H1 (cell line): Measurements from ENCODE around the gene LCE1F. TPM values are rescaled to one million over a fixed set of nuclear protein-coding genes. Genes with fewer than 3 reads are reported as not detected.

Experiments
- CTCF ChIA-PET: fragments of 300-600 bp; sonication (Branson Sonifier 250); formaldehyde crosslinking; loops from one replicate; lab custom pipeline; 2021; ENCODE audit not compliant: partially characterized antibody; lab: Charles Lee
- POLR2A ChIA-PET: fragments of 300-600 bp; sonication (Branson Sonifier 250); formaldehyde crosslinking; loops from one replicate; lab custom pipeline; 2021; ENCODE audit warnings: inconsistent platforms; ENCODE audit not compliant: partially characterized antibody; lab: Charles Lee
- DNase-seq, 2 experiments: peaks; one replicate each; pipeline versions ENCODE4 v3.0.0 to v3.0.0-alpha.2; 2010 to 2022; ENCODE audit warnings: low spot score in 2 of 2, low read depth in 1 of 2, mixed read lengths in 1 of 2
- FAIRE-seq: peaks from 2 replicates; lab custom pipeline; 2011; peaks lifted over from hg19 to GRCh38; lab: Jason Lieb, UNC
- H2AFZ ChIP-seq: 2 replicates; pipeline ENCODE4 v1.8.1; 2012; ENCODE audit warnings: low read length, inconsistent platforms
- H2AK5ac ChIP-seq: 2 replicates; pipeline ENCODE4 v1.6.1; 2013; ENCODE audit warnings: low read depth, low read length
- H2BK120ac ChIP-seq: replicated peaks from 2 replicates; pipeline ENCODE3; 2013; ENCODE audit warnings: low read depth, low read length, inconsistent platforms
- H2BK12ac ChIP-seq: 2 replicates; pipeline ENCODE4 v1.6.1; 2013; ENCODE audit warnings: low read depth, low read length
- H2BK15ac ChIP-seq: 2 replicates; pipeline ENCODE4 v1.6.1; 2013; ENCODE audit warnings: low read length
- H2BK20ac ChIP-seq: 2 replicates; pipeline ENCODE4 v1.6.1; 2013; ENCODE audit warnings: low read length
- H2BK5ac ChIP-seq: 2 replicates; pipeline ENCODE4 v1.6.1; 2013; ENCODE audit warnings: low read depth, low read length
- H3K14ac ChIP-seq: 2 replicates; pipeline ENCODE4 v1.6.1; 2013; ENCODE audit warnings: inconsistent platforms; ENCODE audit not compliant: insufficient read length
- H3K18ac ChIP-seq: 2 replicates; pipeline ENCODE4 v1.6.1; 2013; ENCODE audit warnings: low read length; ENCODE audit errors: extremely low read depth
- H3K23ac ChIP-seq: 2 replicates; pipeline ENCODE4 v1.6.1; 2013; ENCODE audit warnings: inconsistent platforms; ENCODE audit not compliant: insufficient read length
- H3K23me2 ChIP-seq: 2 replicates; pipeline ENCODE4 v1.6.1; 2013; ENCODE audit warnings: low read depth, low read length
- H3K27ac ChIP-seq: 2 replicates; pipeline ENCODE4 v1.6.1; 2011; ENCODE audit warnings: low read depth, low read length, inconsistent platforms
- H3K27me3 ChIP-seq, 4 experiments: replicated peaks in 1 of 4; 1 replicate in 1 of 4; 2 replicates in 3 of 4; pipeline versions ENCODE4 v1.6.1 to v1.8.1; 2011 to 2013; ENCODE audit warnings: low read length in 3 of 4, mild to moderate bottlenecking in 3 of 4, inconsistent platforms in 2 of 4, mixed read lengths in 2 of 4, moderate library complexity in 1 of 4; ENCODE audit not compliant: control insufficient read depth in 3 of 4, insufficient read depth in 3 of 4; ENCODE audit errors: extremely low read depth in 1 of 4
- H3K36me3 ChIP-seq, 4 experiments: 2 replicates each; pipeline versions ENCODE4 v1.6.1 to v1.8.1; 2011 to 2013; ENCODE audit warnings: mild to moderate bottlenecking in 4 of 4, low read length in 3 of 4, moderate library complexity in 2 of 4, control low read depth in 1 of 4, inconsistent platforms in 1 of 4; ENCODE audit not compliant: insufficient read depth in 4 of 4, control insufficient read depth in 2 of 4
- H3K4ac ChIP-seq: replicated peaks from 2 replicates; pipeline ENCODE3; 2013; ENCODE audit warnings: low read length, low read depth, mixed read lengths, inconsistent platforms; ENCODE audit not compliant: insufficient read length
- H3K4me1 ChIP-seq, 4 experiments: replicated peaks in 1 of 4; 1 replicate in 1 of 4; 2 replicates in 3 of 4; pipeline versions ENCODE4 v1.6.1 to v1.8.1; 2011 to 2013; ENCODE audit warnings: low read length in 3 of 4, inconsistent platforms in 2 of 4, mixed read lengths in 1 of 4; ENCODE audit not compliant: insufficient read depth in 4 of 4, control insufficient read depth in 3 of 4
- H3K4me2 ChIP-seq, 2 experiments: 2 replicates each; pipeline versions ENCODE4 v1.6.1 to v1.8.1; 2011 to 2013; ENCODE audit warnings: low read depth in 2 of 2, low read length in 2 of 2, control low read depth in 1 of 2, inconsistent platforms in 1 of 2, mild to moderate bottlenecking in 1 of 2; ENCODE audit not compliant: insufficient read depth in 1 of 2
- H3K4me3 ChIP-seq, 4 experiments: fragments of 200-600, 300-600 bp in 1 of 4; sonication (generic), shearing (Covaris generic), sonication (Bioruptor Twin) in 1 of 4; 2 replicates each; pipeline versions ENCODE4 v1.5.1 to v1.8.1; 2011 to 2016; ENCODE audit warnings: low read length in 4 of 4, low read depth in 3 of 4, control low read depth in 2 of 4, inconsistent platforms in 2 of 4, mild to moderate bottlenecking in 2 of 4, mixed read lengths in 1 of 4, moderate library complexity in 1 of 4; ENCODE audit not compliant: insufficient read depth in 2 of 4; ENCODE audit errors: extremely low read depth in 1 of 4
- H3K56ac ChIP-seq: replicated peaks from 2 replicates; pipeline ENCODE3; 2013; ENCODE audit warnings: low read depth, mild to moderate bottlenecking, mixed read lengths, low read length, inconsistent platforms; ENCODE audit not compliant: insufficient read length
- H3K79me1 ChIP-seq: 2 replicates; pipeline ENCODE4 v1.6.1; 2013; ENCODE audit warnings: low read depth, low read length, control low read depth
- H3K79me2 ChIP-seq, 2 experiments: 2 replicates each; pipeline versions ENCODE4 v1.6.1 to v1.8.1; 2012 to 2013; ENCODE audit warnings: low read length in 2 of 2, mild to moderate bottlenecking in 2 of 2, inconsistent platforms in 1 of 2; ENCODE audit not compliant: insufficient read depth in 2 of 2, control insufficient read depth in 1 of 2
- H3K9ac ChIP-seq, 4 experiments: replicated peaks in 1 of 4; 1 replicate in 1 of 4; 2 replicates in 3 of 4; pipeline versions ENCODE4 v1.6.1 to v1.8.1; 2011 to 2013; ENCODE audit warnings: low read depth in 3 of 4, low read length in 3 of 4, control low read depth in 2 of 4, mild to moderate bottlenecking in 2 of 4, moderate library complexity in 2 of 4, inconsistent platforms in 1 of 4; ENCODE audit errors: extremely low read depth in 1 of 4
- H3K9me3 ChIP-seq, 2 experiments: 2 replicates each; pipeline versions ENCODE4 v1.6.1 to v1.8.1; 2012 to 2013; ENCODE audit warnings: mild to moderate bottlenecking in 2 of 2, moderate library complexity in 2 of 2, control low read depth in 1 of 2, inconsistent platforms in 1 of 2, low read depth in 1 of 2, low read length in 1 of 2, mixed read lengths in 1 of 2; ENCODE audit not compliant: insufficient read depth in 2 of 2
- H4K20me1 ChIP-seq, 2 experiments: replicated peaks in 1 of 2; 2 replicates each; pipeline versions ENCODE3 to v1.8.1; 2011 to 2013; ENCODE audit warnings: inconsistent platforms in 2 of 2, low read length in 2 of 2, mild to moderate bottlenecking in 1 of 2; ENCODE audit not compliant: insufficient read depth in 2 of 2, control insufficient read depth in 1 of 2
- H4K5ac ChIP-seq: 2 replicates; pipeline ENCODE4 v1.6.1; 2013; ENCODE audit warnings: low read length, low read depth, mixed read lengths, inconsistent platforms; ENCODE audit not compliant: insufficient read length
- H4K8ac ChIP-seq: 2 replicates; pipeline ENCODE4 v1.8.0; 2013; ENCODE audit warnings: mild to moderate bottlenecking, moderate library complexity, low read length, inconsistent platforms; ENCODE audit not compliant: insufficient read depth; ENCODE audit errors: extremely low read depth
- H4K91ac ChIP-seq: replicated peaks from 2 replicates; pipeline ENCODE3; 2013; ENCODE audit warnings: low read length, mixed read lengths, inconsistent platforms; ENCODE audit not compliant: insufficient read length
- ASH2L ChIP-seq: fragments of 200-600, 300-600 bp; sonication (generic); IDR thresholded peaks from one replicate; pipeline ENCODE4 v1.7.1; 2017; ENCODE audit warnings: low read length
- BCL11A ChIP-seq, 2 experiments: IDR thresholded peaks; one replicate each; pipeline ENCODE4 v1.6.1; 2011; ENCODE audit warnings: low read depth in 2 of 2, low read length in 2 of 2, mild to moderate bottlenecking in 2 of 2
- CBX8 ChIP-seq: fragments of 300-800, 300-1000 bp; sonication (generic); IDR thresholded peaks from 2 replicates; pipeline ENCODE4 v1.7.1; 2016; ENCODE audit warnings: low read depth, low read length, borderline replicate concordance
- CHD2 ChIP-seq: IDR thresholded peaks from 2 replicates; pipeline ENCODE4 v1.6.1; 2012; ENCODE audit warnings: low read length, improper control_type of control experiment
- GABPA ChIP-seq: IDR thresholded peaks from 2 replicates; pipeline ENCODE4 v1.6.1; 2011; ENCODE audit warnings: mild to moderate bottlenecking, low read length, moderate library complexity, borderline replicate concordance; ENCODE audit not compliant: insufficient read depth
- GTF2F1 ChIP-seq: IDR thresholded peaks from 2 replicates; pipeline ENCODE4 v1.6.1; 2012; ENCODE audit warnings: low read depth, low read length, improper control_type of control experiment, borderline replicate concordance
- HDAC2 ChIP-seq, 2 experiments: fragments of 300-600 bp in 1 of 2; sonication (generic) in 1 of 2; IDR thresholded peaks; 2 replicates each; pipeline ENCODE4 v1.6.1; 2011 to 2012; ENCODE audit warnings: low read depth in 2 of 2, low read length in 2 of 2, mild to moderate bottlenecking in 2 of 2, moderate library complexity in 2 of 2, borderline replicate concordance in 1 of 2, inconsistent platforms in 1 of 2
- MAFK ChIP-seq: IDR thresholded peaks from 2 replicates; pipeline ENCODE4 v1.6.1; 2012; ENCODE audit warnings: low read depth, mild to moderate bottlenecking, improper control_type of control experiment, low read length
- SIN3A ChIP-seq, 2 experiments: IDR thresholded peaks in 1 of 2; conservative IDR thresholded peaks in 1 of 2; 2 replicates each; pipeline ENCODE4 v1.6.1; 2011 to 2012; ENCODE audit warnings: low read length in 2 of 2, improper control_type of control experiment in 1 of 2, low read depth in 1 of 2, mild to moderate bottlenecking in 1 of 2
- SIRT6 ChIP-seq: IDR thresholded peaks from one replicate; pipeline ENCODE4 v1.7.1; 2012; ENCODE audit warnings: low read length, inconsistent platforms
- SP4 ChIP-seq: IDR thresholded peaks from 2 replicates; pipeline ENCODE4 v1.6.1; 2012; ENCODE audit warnings: low read length, inconsistent platforms
- TAF1 ChIP-seq: IDR thresholded peaks from 2 replicates; pipeline ENCODE4 v1.6.1; 2011; ENCODE audit warnings: mild to moderate bottlenecking, low read depth, low read length
- TEAD4 ChIP-seq: IDR thresholded peaks from 2 replicates; pipeline ENCODE4 v1.6.1; 2012; ENCODE audit warnings: low read depth, low read length, inconsistent platforms, mixed read lengths
- WGBS, 2 experiments: shearing (Covaris generic) in 1 of 2; methylation state at CpG; one replicate each; pipeline versions ENCODE4 v1.1.6 to v1.1.7; 2013 to 2015; ENCODE audit warnings: low lambda C conversion rate in 2 of 2, mixed read lengths in 2 of 2, inconsistent platforms in 1 of 2, low coverage in 1 of 2, missing lambda C conversion rate in 1 of 2; ENCODE audit not compliant: insufficient replicate concordance in 2 of 2, insufficient coverage in 1 of 2, insufficient read length in 1 of 2; ENCODE audit errors: extremely low coverage in 1 of 2, missing lambda C conversion rate in 1 of 2; 5-methylcytosine and 5-hydroxymethylcytosine counted together
- polyA plus RNA-seq, 7 experiments: library from polyadenylated mRNA; depleted of rRNA in 3 of 7; stranded (reverse) in 5 of 7; unstranded in 2 of 7; fragments of >200 nt in 5 of 7; fragments of 200-250 nt in 2 of 7; gene quantifications; 1 replicate in 5 of 7; 2 replicates in 1 of 7; 4 replicates in 1 of 7; pipeline versions ENCODE4 v1.2.1 to v1.2.3, GENCODE V29; 2011 to 2013; ENCODE audit warnings: missing spikeins in 2 of 7, mixed read lengths in 2 of 7
- total RNA-seq: library from RNA; stranded (reverse); fragmentation: NEBNext Ultra II Directional; extraction: Animal tissue kit (Norgen Biotek cat#: 25700); gene quantifications from 2 replicates; pipeline ENCODE4 v1.2.1, GENCODE V29; 2021

The LCE1F gene
- total and polyA plus RNA-seq, 2 of the 8 experiments (the other 6 are each of a cell fraction or from before 2014, with no cell fraction given), result not detected

DNA sequence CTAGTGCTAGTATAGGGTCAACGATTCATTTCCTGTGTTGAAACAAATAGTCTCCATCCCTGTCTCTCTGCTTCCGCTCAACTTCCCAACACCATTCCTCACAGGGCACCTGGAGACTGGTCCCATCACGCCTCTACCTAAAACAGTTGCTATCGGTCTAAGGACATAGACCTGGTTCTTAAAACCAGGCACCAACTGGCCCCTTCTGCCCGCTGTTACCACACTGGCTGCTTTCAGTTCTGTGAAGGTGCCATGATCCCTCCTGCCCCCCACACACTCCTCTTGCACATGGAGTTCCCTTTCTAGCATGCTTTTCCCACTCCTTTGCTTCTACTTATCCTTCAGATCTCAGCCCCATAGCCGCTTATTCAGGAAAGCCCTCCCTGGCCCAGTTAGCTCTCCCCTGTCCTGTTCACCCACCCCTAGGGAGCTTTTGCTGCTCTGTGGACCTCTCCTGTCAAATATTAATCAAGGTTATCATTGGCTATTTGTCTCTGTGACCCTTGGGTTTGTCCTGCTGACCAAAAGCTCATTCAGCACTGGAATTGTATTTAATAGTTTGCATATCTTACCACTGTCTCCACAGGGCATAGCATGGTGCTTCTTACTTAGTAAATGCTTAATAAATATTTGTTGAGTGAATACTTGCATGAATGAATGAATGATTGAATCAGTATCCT lies 29.0 kb upstream of the LCE1F start:
- Histone ChIP-seq H2AFZ (no peak overlapping the region), H3K9me3 (peaks cover 80 to 88% of the 10 kb centered on the region in 2 experiments)
- no peak for FAIRE-seq
- TF ChIP-seq GTF2F1, result no peak
- no peak for TF ChIP-seq SIN3A (conservative IDR thresholded peaks at IDR 0.05 in 1 of 2, IDR thresholded peaks at IDR 0.05 in 1 of 2; ENCODE audit: low read depth in 1 of 2, low read length in 2 of 2)
- TF ChIP-seq TEAD4, result no peak
- TF ChIP-seq TAF1, result no peak
- TF ChIP-seq SP4, result no peak
- TF ChIP-seq CHD2, result no peak
- no peak for TF ChIP-seq BCL11A (IDR thresholded peaks at IDR 0.05; ENCODE audit: low read depth in 2 of 2, low read length in 2 of 2)
- no peak for TF ChIP-seq GABPA
- no peak for TF ChIP-seq HDAC2 (IDR thresholded peaks at IDR 0.05; ENCODE audit: borderline replicate concordance in 1 of 2, low read depth in 2 of 2, low read length in 2 of 2)
- no peak for TF ChIP-seq CBX8
- no peak for TF ChIP-seq ASH2L
- no peak for TF ChIP-seq SIRT6
- no peak for TF ChIP-seq MAFK

More for the DNA sequence above, 29.0 kb upstream of the LCE1F start:
- H3K4ac ChIP-seq, result no peak overlapping the region
- 81% methylated on average over 6 of the region's 6 CpGs; no CpG with 5 or more reads in 1 of the 2 experiments for WGBS, 2 experiments
- H2AK5ac ChIP-seq, result no peak overlapping the region
- H3K27me3 ChIP-seq, result no peaks in the 10 kb centered on the region
- H3K79me1 ChIP-seq, result no peaks in the 10 kb centered on the region
- H3K4me1 ChIP-seq, result no peaks in the 10 kb centered on the region
- H3K4me3 ChIP-seq, result no peak overlapping the region
- no peaks in the 10 kb centered on the region for H3K23me2 ChIP-seq
- H3K27ac ChIP-seq, result no peak overlapping the region
- CTCF ChIA-PET, result no interaction called here
- H4K8ac ChIP-seq, result no peak overlapping the region
- no peak overlapping the region for H2BK15ac ChIP-seq
- H4K91ac ChIP-seq, result no peak overlapping the region
- H3K36me3 ChIP-seq, result no peaks in the 10 kb centered on the region; a peak in 2 of 8 replicates
- H3K56ac ChIP-seq, result no peak overlapping the region
- H2BK12ac ChIP-seq, result no peak overlapping the region
- no peaks in the 10 kb centered on the region for H3K79me2 ChIP-seq
- no peaks in the 10 kb centered on the region for H4K20me1 ChIP-seq
- H3K18ac ChIP-seq, result no peak overlapping the region
- H3K14ac ChIP-seq, result no peak overlapping the region
- H4K5ac ChIP-seq, result no peak overlapping the region
- no peak overlapping the region for H3K9ac ChIP-seq
- no peak overlapping the region for H3K4me2 ChIP-seq
- no peak overlapping the region for H2BK5ac ChIP-seq
- no peak for DNase-seq
- POLR2A ChIA-PET, result no interaction called here
- H3K23ac ChIP-seq, result no peak overlapping the region
- H2BK120ac ChIP-seq, result no peak overlapping the region
- H2BK20ac ChIP-seq, result no peak overlapping the region
